Panc1 (cell line): ENCODE results near the gene XK. TPM values are rescaled to one million over a fixed set of nuclear protein-coding genes. Genes with fewer than 3 reads are reported as not detected.

Source experiments
- ATAC-seq: fragments of 200-7000 bp; cut with Tn5 transposase; 2 replicates; pipeline ENCODE4 v1.9.1; 2020; ENCODE audit warnings: mild to moderate bottlenecking, moderate library complexity
- BruUV-seq: library from RNA; stranded (reverse); fragments of 400-500 nt; replicated peaks from 2 replicates; lab custom pipeline; 2021; lab: Mats Ljungman, UMichigan
- CTCF ChIA-PET: fragments of 300-600 bp; sonication (Branson Sonifier 250); formaldehyde crosslinking; loops from one replicate; lab custom pipeline; 2022; ENCODE audit warnings: antibody characterized with exemption; lab: Charles Lee
- POLR2A ChIA-PET: fragments of 300-600 bp; sonication (Branson Sonifier 250); formaldehyde crosslinking; loops from one replicate; lab custom pipeline; 2022; ENCODE audit warnings: antibody characterized with exemption; lab: Charles Lee
- DNase-seq: peaks from one replicate; pipeline ENCODE4 v3.0.0-alpha.2; 2010; ENCODE audit warnings: low read depth, low spot score
- H3K27ac ChIP-seq: 2 replicates; pipeline ENCODE4 v1.5.1; 2011; ENCODE audit warnings: mild to moderate bottlenecking, low read length, inconsistent platforms
- H3K27me3 ChIP-seq: fragments of 200-500 bp; sonication (Bioruptor generic); 2 replicates; pipeline ENCODE4 v1.6.0; 2014; ENCODE audit warnings: low read length, inconsistent platforms; ENCODE audit not compliant: control insufficient read depth, insufficient read depth
- H3K36me3 ChIP-seq: fragments of 200-500 bp; sonication (Bioruptor generic); 2 replicates; pipeline ENCODE4 v1.5.1; 2014; ENCODE audit warnings: inconsistent platforms, mild to moderate bottlenecking, low read length, moderate library complexity; ENCODE audit not compliant: control insufficient read depth, insufficient read depth
- H3K4me1 ChIP-seq: 2 replicates; pipeline ENCODE4 v1.5.1; 2011; ENCODE audit warnings: inconsistent platforms, mild to moderate bottlenecking, low read length, moderate library complexity; ENCODE audit not compliant: control insufficient read depth, insufficient read depth
- H3K4me3 ChIP-seq, 2 experiments: 2 replicates each; pipeline ENCODE4 v1.5.1; 2011 to 2012; ENCODE audit warnings: low read depth in 2 of 2, low read length in 2 of 2, mild to moderate bottlenecking in 2 of 2, inconsistent platforms in 1 of 2, moderate library complexity in 1 of 2
- H3K9me3 ChIP-seq: fragments of 200-500 bp; sonication (Bioruptor generic); 2 replicates; pipeline ENCODE4 v1.5.1; 2014; ENCODE audit warnings: low read depth, mild to moderate bottlenecking, inconsistent platforms, low read length, moderate library complexity; ENCODE audit not compliant: control insufficient read depth, insufficient read depth
- POLR2AphosphoS5 ChIP-seq: IDR thresholded peaks from 2 replicates; pipeline ENCODE4 v1.6.1; 2012; ENCODE audit warnings: mild to moderate bottlenecking, low read depth, low read length, moderate library complexity
- SIN3A ChIP-seq: IDR thresholded peaks from 2 replicates; pipeline ENCODE4 v1.6.1; 2012; ENCODE audit warnings: low read depth, mild to moderate bottlenecking, low read length, moderate library complexity, borderline replicate concordance; ENCODE audit not compliant: insufficient read depth
- TCF7L2 ChIP-seq: IDR thresholded peaks from 2 replicates; pipeline ENCODE4 v1.6.1; 2011; ENCODE audit warnings: mild to moderate bottlenecking, low read depth, low read length, inconsistent platforms
- in situ Hi-C: cut with HindIII; loops from 2 replicates; pipeline ENCODE4 v1.10.0; 2016; ENCODE audit warnings: low sequenced_read_pairs, low pct_unique_long_range_greater_than_20kb
- intact Hi-C: fragments of 100-400 bp; cut with micrococcal nuclease; formaldehyde crosslinking; loops from one replicate; pipeline ENCODE4 v1.10.0; 2022; ENCODE audit not compliant: unreplicated experiment
- total RNA-seq: library from RNA; stranded (reverse); gene quantifications from one replicate; pipeline ENCODE4 v1.2.1, GENCODE V29; 2021; ENCODE audit not compliant: unreplicated experiment
- TF ChIP-seq, protein P1 (sequence below): fragments of 450-650 bp; IDR thresholded peaks from 2 replicates; pipeline ENCODE4 v1.5.1; 2017; ENCODE audit warnings: mild to moderate bottlenecking
- TF ChIP-seq, protein P2 (sequence below), 2 experiments: IDR thresholded peaks; 2 replicates each; pipeline ENCODE4 v1.6.1; 2011 to 2012; ENCODE audit warnings: low read depth in 2 of 2, control low read depth in 1 of 2, low read length in 1 of 2, mild to moderate bottlenecking in 1 of 2, moderate library complexity in 1 of 2; ENCODE audit not compliant: insufficient read depth in 1 of 2

The XK gene
- total RNA-seq, 1 experiment from 2014 or later, result 1.3 TPM

DNA sequence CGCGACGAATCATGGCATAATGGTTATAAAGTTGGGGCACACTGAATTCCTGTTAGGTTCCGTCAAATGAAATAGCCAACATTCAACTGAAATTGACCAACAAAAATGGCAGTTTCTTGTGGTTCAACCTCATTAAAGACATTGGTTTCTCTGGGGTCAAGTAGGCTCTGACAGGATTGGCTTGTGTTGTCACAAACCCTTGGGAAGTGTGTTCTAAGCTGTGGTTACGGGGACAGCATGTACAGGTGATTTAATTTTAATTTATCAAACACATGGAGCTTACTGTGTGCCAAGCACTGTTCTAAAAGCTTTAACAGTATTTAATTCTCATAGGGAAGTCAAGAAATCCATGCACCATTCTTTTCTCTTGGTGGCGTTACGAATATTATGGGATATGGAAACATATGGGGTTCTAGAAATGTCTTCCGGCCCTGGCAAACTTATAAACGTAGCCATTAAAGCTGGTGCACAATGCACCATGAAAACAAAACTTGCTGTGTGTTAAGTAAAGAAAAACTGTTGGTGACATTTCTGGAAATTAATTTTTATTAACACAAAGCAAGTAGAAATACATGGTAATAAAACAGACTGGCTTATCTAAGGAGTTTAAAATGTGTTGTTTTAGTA, 891 bp downstream of the XK start:
- H3K9me3 ChIP-seq, result no peaks in the 10 kb centered on the region
- TF ChIP-seq, protein P1, sequence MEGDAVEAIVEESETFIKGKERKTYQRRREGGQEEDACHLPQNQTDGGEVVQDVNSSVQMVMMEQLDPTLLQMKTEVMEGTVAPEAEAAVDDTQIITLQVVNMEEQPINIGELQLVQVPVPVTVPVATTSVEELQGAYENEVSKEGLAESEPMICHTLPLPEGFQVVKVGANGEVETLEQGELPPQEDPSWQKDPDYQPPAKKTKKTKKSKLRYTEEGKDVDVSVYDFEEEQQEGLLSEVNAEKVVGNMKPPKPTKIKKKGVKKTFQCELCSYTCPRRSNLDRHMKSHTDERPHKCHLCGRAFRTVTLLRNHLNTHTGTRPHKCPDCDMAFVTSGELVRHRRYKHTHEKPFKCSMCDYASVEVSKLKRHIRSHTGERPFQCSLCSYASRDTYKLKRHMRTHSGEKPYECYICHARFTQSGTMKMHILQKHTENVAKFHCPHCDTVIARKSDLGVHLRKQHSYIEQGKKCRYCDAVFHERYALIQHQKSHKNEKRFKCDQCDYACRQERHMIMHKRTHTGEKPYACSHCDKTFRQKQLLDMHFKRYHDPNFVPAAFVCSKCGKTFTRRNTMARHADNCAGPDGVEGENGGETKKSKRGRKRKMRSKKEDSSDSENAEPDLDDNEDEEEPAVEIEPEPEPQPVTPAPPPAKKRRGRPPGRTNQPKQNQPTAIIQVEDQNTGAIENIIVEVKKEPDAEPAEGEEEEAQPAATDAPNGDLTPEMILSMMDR, result no peak
- TF ChIP-seq SIN3A (no peak), POLR2AphosphoS5 (no peak), TCF7L2 (no peak)
- TF ChIP-seq, protein P2, sequence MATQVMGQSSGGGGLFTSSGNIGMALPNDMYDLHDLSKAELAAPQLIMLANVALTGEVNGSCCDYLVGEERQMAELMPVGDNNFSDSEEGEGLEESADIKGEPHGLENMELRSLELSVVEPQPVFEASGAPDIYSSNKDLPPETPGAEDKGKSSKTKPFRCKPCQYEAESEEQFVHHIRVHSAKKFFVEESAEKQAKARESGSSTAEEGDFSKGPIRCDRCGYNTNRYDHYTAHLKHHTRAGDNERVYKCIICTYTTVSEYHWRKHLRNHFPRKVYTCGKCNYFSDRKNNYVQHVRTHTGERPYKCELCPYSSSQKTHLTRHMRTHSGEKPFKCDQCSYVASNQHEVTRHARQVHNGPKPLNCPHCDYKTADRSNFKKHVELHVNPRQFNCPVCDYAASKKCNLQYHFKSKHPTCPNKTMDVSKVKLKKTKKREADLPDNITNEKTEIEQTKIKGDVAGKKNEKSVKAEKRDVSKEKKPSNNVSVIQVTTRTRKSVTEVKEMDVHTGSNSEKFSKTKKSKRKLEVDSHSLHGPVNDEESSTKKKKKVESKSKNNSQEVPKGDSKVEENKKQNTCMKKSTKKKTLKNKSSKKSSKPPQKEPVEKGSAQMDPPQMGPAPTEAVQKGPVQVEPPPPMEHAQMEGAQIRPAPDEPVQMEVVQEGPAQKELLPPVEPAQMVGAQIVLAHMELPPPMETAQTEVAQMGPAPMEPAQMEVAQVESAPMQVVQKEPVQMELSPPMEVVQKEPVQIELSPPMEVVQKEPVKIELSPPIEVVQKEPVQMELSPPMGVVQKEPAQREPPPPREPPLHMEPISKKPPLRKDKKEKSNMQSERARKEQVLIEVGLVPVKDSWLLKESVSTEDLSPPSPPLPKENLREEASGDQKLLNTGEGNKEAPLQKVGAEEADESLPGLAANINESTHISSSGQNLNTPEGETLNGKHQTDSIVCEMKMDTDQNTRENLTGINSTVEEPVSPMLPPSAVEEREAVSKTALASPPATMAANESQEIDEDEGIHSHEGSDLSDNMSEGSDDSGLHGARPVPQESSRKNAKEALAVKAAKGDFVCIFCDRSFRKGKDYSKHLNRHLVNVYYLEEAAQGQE (IDR thresholded peaks at IDR 0.05; ENCODE audit: insufficient read depth in 1 of 2, low read depth in 2 of 2, low read length in 1 of 2), result no peak
- ATAC-seq (no peak), DNase-seq (no peak)
- ChIA-PET POLR2A (interaction anchor here (0.6 kb wide), 2 partner anchors 22 to 114 kb away, joined by 3 to 11 read pairs; no protein-coding TSS in a partner anchor), CTCF (no interaction called here)
- no TSS peak for BruUV-seq
- H3K4me3 ChIP-seq, result peak overlapping the region; percentile 37 to 42
- H3K36me3 ChIP-seq, result no peaks in the 10 kb centered on the region
- H3K27me3 ChIP-seq, result no peaks in the 10 kb centered on the region
- no peaks in the 10 kb centered on the region for H3K4me1 ChIP-seq
- in situ Hi-C loops, result no loop called here
- intact Hi-C loops, result no loop called here
- no peak overlapping the region for H3K27ac ChIP-seq

DNA sequence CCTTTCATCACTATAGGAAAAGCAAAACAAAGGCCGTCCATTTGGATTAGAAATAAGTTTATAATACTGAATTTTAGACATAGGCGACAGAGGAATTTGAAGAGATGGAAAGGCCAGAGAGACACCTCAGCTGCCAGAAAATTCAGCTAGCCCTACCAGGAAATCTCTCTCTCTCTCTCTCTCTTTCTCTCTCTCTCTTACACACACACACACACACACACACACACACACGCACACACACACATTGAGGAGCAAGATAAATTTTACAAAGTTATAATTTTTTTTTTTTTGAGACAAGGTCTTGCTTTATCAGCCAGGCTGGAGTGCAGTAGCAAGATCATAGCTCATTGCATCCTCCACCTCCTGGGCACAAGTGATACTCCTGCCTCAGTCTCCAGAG, 1.4 kb downstream of the XK start:
- CTCF ChIA-PET, result interaction anchor here (0.7 kb wide), 1 partner anchor 1153 kb away, joined by 5 read pairs; no protein-coding TSS in a partner anchor
- H3K27ac ChIP-seq, result no peak overlapping the region

More for the DNA sequence above, 1.4 kb downstream of the XK start:
- no peak overlapping the region for H3K4me3 ChIP-seq
- in situ Hi-C loops (no loop called here), intact Hi-C loops (no loop called here)
- no peak for TF ChIP-seq TCF7L2
- TF ChIP-seq, protein P1, result no peak
- TF ChIP-seq, protein P2 (IDR thresholded peaks at IDR 0.05; ENCODE audit: insufficient read depth in 1 of 2, low read depth in 2 of 2, low read length in 1 of 2), result no peak
- TF ChIP-seq POLR2AphosphoS5, result no peak
- TF ChIP-seq SIN3A, result no peak
- H3K9me3 ChIP-seq, result no peaks in the 10 kb centered on the region
- POLR2A ChIA-PET, result no interaction called here
- H3K27me3 ChIP-seq, result no peaks in the 10 kb centered on the region
- ATAC-seq, result no peak
- BruUV-seq, result no TSS peak
- no peaks in the 10 kb centered on the region for H3K36me3 ChIP-seq
- no peak for DNase-seq
- no peaks in the 10 kb centered on the region for H3K4me1 ChIP-seq
